ENCODE data around the gene CEP152. TPM values are rescaled to one million over a fixed set of nuclear protein-coding genes. Genes with fewer than 3 reads are reported as not detected.
A peak's percentile ranks its signal among the peaks of the same experiment; 100 is the strongest.

The CEP152 gene
- total and polyA plus RNA-seq, 9 of the 15 experiments (the other 6 are each of a cell fraction or from before 2014, with no cell fraction given) = 9.9 to 43.0 (median 23.6) TPM

GRCh38 chr15:48695827-48696573 is 114.9 kb downstream of the CEP152 start (continued):
- peak; percentile 85 for TF ChIP-seq TCF3 (CRISPR knock-in tag; IDR thresholded peaks at IDR 0.05)
- 0 out of 2 replicates have a peak, but pooled peaks have one; percentile 15 for TF ChIP-seq ELF1 (tag; IDR thresholded peaks at IDR 0.05)
- TF ChIP-seq GATAD2B (IDR thresholded peaks at IDR 0.05; ENCODE audit: borderline replicate concordance) = no peak
- TF ChIP-seq SOX6 (IDR thresholded peaks at IDR 0.05) = peak; percentile 74
- TF ChIP-seq SMARCC2 (IDR thresholded peaks at IDR 0.05; ENCODE audit: low read depth) = peak; percentile 24; the same call in 1 of the 2 replicates
- TF ChIP-seq MYNN (IDR thresholded peaks at IDR 0.05) = no peak
- no peak for TF ChIP-seq MYNN (CRISPR knock-in tag; IDR thresholded peaks at IDR 0.05)
- no peak for TF ChIP-seq ZNF764 (CRISPR knock-in tag; IDR thresholded peaks at IDR 0.05; ENCODE audit: low read depth)
- TF ChIP-seq KAT2B (IDR thresholded peaks at IDR 0.05; ENCODE audit: low read depth, low read length) = no peak
- no peak for TF ChIP-seq E2F5 (CRISPR knock-in tag; IDR thresholded peaks at IDR 0.05)
- no peak for TF ChIP-seq NR2C2 (CRISPR knock-in tag; IDR thresholded peaks at IDR 0.05)
- no peak for TF ChIP-seq NR2C2 (tag; IDR thresholded peaks at IDR 0.05)
- no peak for TF ChIP-seq ZNF23 (CRISPR knock-in tag; IDR thresholded peaks at IDR 0.05)
- no peak for TF ChIP-seq RAD51 (IDR thresholded peaks at IDR 0.05; ENCODE audit: borderline replicate concordance, low read depth)
- TF ChIP-seq MEIS2 (IDR thresholded peaks at IDR 0.05; ENCODE audit: partially characterized antibody) = peak; percentile 64
- TF ChIP-seq SIN3B (IDR thresholded peaks at IDR 0.05; ENCODE audit: low read depth) = no peak
- peak; percentile 38; the same call in 1 of the 2 replicates for TF ChIP-seq ESRRA (IDR thresholded peaks at IDR 0.05; ENCODE audit: borderline replicate concordance, low read depth)
- TF ChIP-seq NFIC (IDR thresholded peaks at IDR 0.05) = 0 out of 2 replicates have a peak, but pooled peaks have one; percentile 8
- TF ChIP-seq CREM (IDR thresholded peaks at IDR 0.05; ENCODE audit: low read depth) = no peak
- TF ChIP-seq SRF (CRISPR knock-in tag; IDR thresholded peaks at IDR 0.05) = no peak
- no peak for TF ChIP-seq BRF2 (IDR thresholded peaks at IDR 0.05; ENCODE audit: borderline replicate concordance, insufficient read depth, insufficient read length)
- 0 out of 2 replicates have a peak, but pooled peaks have one; percentile 28 for TF ChIP-seq ARID3A (IDR thresholded peaks at IDR 0.05; ENCODE audit: borderline replicate concordance, low read depth, low read length)
- TF ChIP-seq ZNF174 (CRISPR knock-in tag; IDR thresholded peaks at IDR 0.05) = no peak
- no peak for TF ChIP-seq GABPB1 (CRISPR knock-in tag; IDR thresholded peaks at IDR 0.05)
- no peak for TF ChIP-seq RBM34 (IDR thresholded peaks at IDR 0.05; ENCODE audit: borderline replicate concordance, insufficient read depth, low read length)
- TF ChIP-seq SMARCE1 (IDR thresholded peaks at IDR 0.05) = peak; percentile 34; the same call in 1 of the 2 replicates
- TF ChIP-seq MYC (IDR thresholded peaks at IDR 0.05; ENCODE audit: low read depth, low read length) = no peak
- TF ChIP-seq MYC (CRISPR knock-in tag; IDR thresholded peaks at IDR 0.05; ENCODE audit: borderline replicate concordance, low read depth) = no peak
